HepG2 (cell line): ENCODE results near the gene PCNX1. TPM values are rescaled to one million over a fixed set of nuclear protein-coding genes. Genes with fewer than 3 reads are reported as not detected.

Experiments used
- ATAC-seq: fragments of 200-7000 bp; cut with Tn5 transposase; 3 replicates; pipeline ENCODE4 v1.9.1; 2020; ENCODE audit warnings: mild to moderate bottlenecking, moderate library complexity
- BruUV-seq: library from RNA; stranded (reverse); fragments of 400-500 nt; replicated peaks from 2 replicates; lab custom pipeline; 2021; lab: Mats Ljungman, UMichigan
- CTCF ChIA-PET: fragments of 300-600 bp; formaldehyde crosslinking; extraction: SDS; loops from one replicate; lab custom pipeline; 2021; ENCODE audit warnings: low total read pairs, inconsistent platforms, low intra/inter-chr PET ratio; lab: Yijun Ruan, JAX
- POLR2A ChIA-PET: fragments of 350-600 bp; sonication (Branson Sonifier 250); formaldehyde crosslinking; loops from one replicate; lab custom pipeline; 2020; ENCODE audit warnings: antibody characterized with exemption, inconsistent platforms; lab: Yijun Ruan, JAX
- DNase-seq: peaks from one replicate; pipeline ENCODE4 v3.0.0-alpha.2; 2015; ENCODE audit warnings: low spot score
- FAIRE-seq: peaks from 3 replicates; lab custom pipeline; 2011; peaks lifted over from hg19 to GRCh38; lab: Jason Lieb, UNC
- H2AFZ ChIP-seq: one replicate; pipeline ENCODE4 v1.6.1; 2011; ENCODE audit warnings: low read length, inconsistent platforms
- H3K27ac ChIP-seq: fragments of 300-600 bp; 3 replicates; pipeline ENCODE4 v1.8.0; 2011; ENCODE audit warnings: mixed run types, mild to moderate bottlenecking, mixed read lengths, low read length, inconsistent platforms; ENCODE audit not compliant: insufficient read depth; ENCODE audit errors: extremely low read length
- H3K27me3 ChIP-seq, 2 experiments: fragments of 200-600 bp in 1 of 2; 2 replicates in 1 of 2; 3 replicates in 1 of 2; pipeline versions ENCODE4 v1.6.0 to v1.8.0; 2011; ENCODE audit warnings: low read length in 2 of 2, mild to moderate bottlenecking in 2 of 2, moderate library complexity in 2 of 2, inconsistent platforms in 1 of 2; ENCODE audit not compliant: insufficient read depth in 2 of 2, control insufficient read depth in 1 of 2
- H3K36me3 ChIP-seq, 2 experiments: fragments of 200-600 bp in 1 of 2; replicated peaks in 1 of 2; 2 replicates in 1 of 2; 3 replicates in 1 of 2; pipeline versions ENCODE4 v1.5.1 to v1.8.0; 2011; ENCODE audit warnings: low read length in 2 of 2, inconsistent platforms in 1 of 2; ENCODE audit not compliant: insufficient read depth in 2 of 2, control insufficient read depth in 1 of 2
- H3K4me1 ChIP-seq: 2 replicates; pipeline ENCODE4 v1.5.1; 2012; ENCODE audit warnings: low read length, inconsistent platforms; ENCODE audit not compliant: insufficient read depth
- H3K4me2 ChIP-seq: 2 replicates; pipeline ENCODE4 v1.6.0; 2011; ENCODE audit warnings: low read depth, low read length, inconsistent platforms
- H3K4me3 ChIP-seq, 3 experiments: fragments of 200-600 bp in 1 of 3; sonication (generic), shearing (Covaris generic) in 1 of 3; replicated peaks in 1 of 3; 2 replicates each; pipeline ENCODE4 v1.5.1; 2011 to 2016; ENCODE audit warnings: low read length in 3 of 3, inconsistent platforms in 2 of 3, low read depth in 2 of 3, mild to moderate bottlenecking in 2 of 3, control low read depth in 1 of 3, mixed read lengths in 1 of 3; ENCODE audit not compliant: insufficient read depth in 1 of 3
- H3K79me2 ChIP-seq: one replicate; pipeline ENCODE4 v1.6.1; 2011; ENCODE audit warnings: low read length, inconsistent platforms; ENCODE audit not compliant: insufficient read depth
- H3K9ac ChIP-seq: 2 replicates; pipeline ENCODE4 v1.6.0; 2011; ENCODE audit warnings: mild to moderate bottlenecking, low read depth, low read length, inconsistent platforms; ENCODE audit not compliant: insufficient read depth
- H3K9me3 ChIP-seq: 2 replicates; pipeline ENCODE4 v1.5.1; 2012; ENCODE audit warnings: mild to moderate bottlenecking, low read length
- H4K20me1 ChIP-seq: 2 replicates; pipeline ENCODE4 v1.6.0; 2011; ENCODE audit warnings: inconsistent platforms, mild to moderate bottlenecking, low read length, moderate library complexity; ENCODE audit not compliant: insufficient read depth
- ARNT ChIP-seq: fragments of 450-650 bp; IDR thresholded peaks from 2 replicates; pipeline ENCODE4 v1.6.1; 2017
- MXI1 ChIP-seq: IDR thresholded peaks from 3 replicates; pipeline ENCODE4 v1.6.1; 2012; ENCODE audit warnings: low read depth, low read length, inconsistent platforms, borderline replicate concordance
- SRSF1 ChIP-seq: fragments of 200-400 bp; formaldehyde crosslinking; optimal IDR thresholded peaks from 2 replicates; pipeline ENCODE3; 2017; ENCODE audit warnings: mild to moderate bottlenecking, low read depth, low read length, moderate library complexity
- TAF15 ChIP-seq: fragments of 200-400 bp; formaldehyde crosslinking; IDR thresholded peaks from one replicate; pipeline ENCODE4 v1.6.1; 2018; ENCODE audit warnings: mild to moderate bottlenecking, low read depth, low read length; ENCODE audit not compliant: poor library complexity, severe bottlenecking
- ZNF280B ChIP-seq: sonication (generic); formaldehyde crosslinking; IDR thresholded peaks from 2 replicates; pipeline ENCODE4 v1.5.0; 2020; ENCODE audit warnings: missing genetic modification reagents, mild to moderate bottlenecking, borderline replicate concordance
- ZNF431 ChIP-seq: sonication (generic); formaldehyde crosslinking; IDR thresholded peaks from 2 replicates; pipeline ENCODE4 v1.9.0; 2022; ENCODE audit warnings: missing genetic modification reagents, low read depth, mild to moderate bottlenecking, borderline replicate concordance
- ZNF558 ChIP-seq: sonication (generic); formaldehyde crosslinking; IDR thresholded peaks from 2 replicates; pipeline ENCODE4 v1.9.0; 2022; ENCODE audit warnings: mild to moderate bottlenecking, missing genetic modification reagents, borderline replicate concordance
- ZNF629 ChIP-seq: sonication (generic); formaldehyde crosslinking; conservative IDR thresholded peaks from 2 replicates; pipeline ENCODE4 v1.5.0; 2020; ENCODE audit warnings: missing genetic modification reagents
- WGBS: methylation state at CpG from one replicate; pipeline ENCODE4 v1.1.6; 2017; ENCODE audit warnings: low lambda C conversion rate; 5-methylcytosine and 5-hydroxymethylcytosine counted together
- in situ Hi-C: cut with HindIII; loops from 2 replicates; pipeline ENCODE4 v1.10.0; 2017; ENCODE audit warnings: low pct_unique_long_range_greater_than_20kb; ENCODE audit not compliant: extremely low pct_ligation_motif_present
- intact Hi-C: fragments of 100-400 bp; cut with micrococcal nuclease; formaldehyde crosslinking; loops from one replicate; pipeline ENCODE4 v1.10.0; 2022; ENCODE audit not compliant: unreplicated experiment
- polyA plus RNA-seq, 8 experiments: library from polyadenylated mRNA; depleted of rRNA in 3 of 8; stranded (reverse) in 7 of 8; unstranded in 1 of 8; fragments of >200 nt; fragmentation: Illumina TruSeq in 4 of 8; extraction: Trizol in 4 of 8; gene quantifications; 2 replicates each; pipeline versions ENCODE4 v1.2.1 to v1.2.3, GENCODE V29; 2011 to 2016; ENCODE audit warnings: low read depth in 4 of 8, missing spikeins in 1 of 8, mixed read lengths in 1 of 8; ENCODE audit not compliant: insufficient read depth in 1 of 8
- total RNA-seq, 5 experiments: library from RNA; depleted of rRNA; stranded (reverse); fragments of >200 nt; fragmentation: Illumina TruSeq; extraction: Trizol; gene quantifications; 2 replicates each; pipeline ENCODE4 v1.2.3, GENCODE V29; 2016; ENCODE audit warnings: low read depth in 1 of 5

Gene PCNX1
- total and polyA plus RNA-seq, 2 of the 13 experiments (the other 11 are each of a cell fraction or from before 2014, with no cell fraction given), result 24.9 to 30.3 TPM

GRCh38 chr14:71021347-71022011, 114.2 kb downstream of the PCNX1 start:
- no peak overlapping the region for H2AFZ ChIP-seq
- 100% methylated on average over 1 of the region's 1 CpG for whole genome bisulfite sequencing
- H3K9me3 ChIP-seq, result no peaks in the 10 kb centered on the region
- no peaks in the 10 kb centered on the region for H3K4me1 ChIP-seq
- no peaks in the 10 kb centered on the region; the same call in 1 of the 2 replicates for H4K20me1 ChIP-seq
- in situ Hi-C loops (no loop called here), intact Hi-C loops (no loop called here)
- H3K9ac ChIP-seq, result no peak overlapping the region
- peaks cover 0 to 28% of the 10 kb centered on the region in 2 experiments; a peak in 3 of 5 replicates for H3K36me3 ChIP-seq
- TF ChIP-seq ZNF629 (CRISPR knock-in tag) (no peak), ZNF431 (CRISPR knock-in tag) (no peak), ZNF280B (CRISPR knock-in tag) (no peak), MXI1 (no peak), ZNF558 (no peak), SRSF1 (no peak), ARNT (no peak), TAF15 (no peak)
- H3K79me2 ChIP-seq, result no peaks in the 10 kb centered on the region
- ATAC-seq (no peak), DNase-seq (no peak), FAIRE-seq (no peak)
- POLR2A ChIA-PET, result no interaction called here
- no peak overlapping the region for H3K4me3 ChIP-seq
- no peak overlapping the region for H3K27ac ChIP-seq
- no peaks in the 10 kb centered on the region for H3K27me3 ChIP-seq
- CTCF ChIA-PET, result no interaction called here
- no peak overlapping the region for H3K4me2 ChIP-seq
- BruUV-seq, result no TSS peak
